Measurements from ENCODE around the gene MYMX.

DNA sequence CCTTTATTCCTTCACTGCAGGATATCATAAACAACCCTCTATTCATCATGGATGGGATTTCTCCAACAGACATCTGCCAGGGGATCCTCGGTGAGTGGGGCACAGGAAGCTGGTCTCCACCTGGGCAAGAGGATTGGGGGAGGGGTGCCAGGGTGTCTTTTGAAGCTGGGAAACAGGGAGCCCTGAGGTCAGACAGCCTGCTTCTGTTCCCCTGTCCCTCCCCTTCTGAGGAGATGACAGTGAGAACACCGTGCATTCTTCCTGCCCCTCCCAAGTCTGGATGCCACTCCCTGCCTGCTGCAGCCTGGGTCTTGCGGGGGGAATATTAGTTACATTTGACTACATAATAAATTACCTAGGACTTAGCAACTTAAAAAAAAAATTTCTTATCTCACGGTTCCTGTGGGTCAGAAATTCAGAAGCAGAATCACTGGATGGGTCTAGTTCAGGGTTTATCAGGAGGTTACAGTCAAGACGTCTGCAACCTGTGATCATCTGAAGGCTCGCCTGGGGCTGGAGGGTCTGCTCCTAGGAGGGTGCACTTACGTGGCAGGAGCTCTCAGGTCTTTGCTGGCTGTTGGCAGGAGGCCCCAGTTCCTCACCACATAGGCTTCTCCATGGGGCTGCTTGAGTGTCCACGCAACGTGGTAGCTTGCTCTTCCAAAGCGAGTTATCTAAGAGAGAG lies 46.7 kb upstream of the MYMX start:
- TF ChIP-seq, protein P1, sequence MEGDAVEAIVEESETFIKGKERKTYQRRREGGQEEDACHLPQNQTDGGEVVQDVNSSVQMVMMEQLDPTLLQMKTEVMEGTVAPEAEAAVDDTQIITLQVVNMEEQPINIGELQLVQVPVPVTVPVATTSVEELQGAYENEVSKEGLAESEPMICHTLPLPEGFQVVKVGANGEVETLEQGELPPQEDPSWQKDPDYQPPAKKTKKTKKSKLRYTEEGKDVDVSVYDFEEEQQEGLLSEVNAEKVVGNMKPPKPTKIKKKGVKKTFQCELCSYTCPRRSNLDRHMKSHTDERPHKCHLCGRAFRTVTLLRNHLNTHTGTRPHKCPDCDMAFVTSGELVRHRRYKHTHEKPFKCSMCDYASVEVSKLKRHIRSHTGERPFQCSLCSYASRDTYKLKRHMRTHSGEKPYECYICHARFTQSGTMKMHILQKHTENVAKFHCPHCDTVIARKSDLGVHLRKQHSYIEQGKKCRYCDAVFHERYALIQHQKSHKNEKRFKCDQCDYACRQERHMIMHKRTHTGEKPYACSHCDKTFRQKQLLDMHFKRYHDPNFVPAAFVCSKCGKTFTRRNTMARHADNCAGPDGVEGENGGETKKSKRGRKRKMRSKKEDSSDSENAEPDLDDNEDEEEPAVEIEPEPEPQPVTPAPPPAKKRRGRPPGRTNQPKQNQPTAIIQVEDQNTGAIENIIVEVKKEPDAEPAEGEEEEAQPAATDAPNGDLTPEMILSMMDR (IDR thresholded peaks at IDR 0.05; ENCODE audit: low read depth, low read length): no peak
- TF ChIP-seq POLR2A (IDR thresholded peaks at IDR 0.05; ENCODE audit: extremely low read depth, insufficient read length) (no peak), MYC (IDR thresholded peaks at IDR 0.05; ENCODE audit: low read depth, low read length) (no peak)
- TF ChIP-seq, protein P2, sequence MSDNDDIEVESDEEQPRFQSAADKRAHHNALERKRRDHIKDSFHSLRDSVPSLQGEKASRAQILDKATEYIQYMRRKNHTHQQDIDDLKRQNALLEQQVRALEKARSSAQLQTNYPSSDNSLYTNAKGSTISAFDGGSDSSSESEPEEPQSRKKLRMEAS (IDR thresholded peaks at IDR 0.05; ENCODE audit: low read depth, low read length): no peak

Data from NB4 (cell line).